Esophagus muscularis mucosa (tissue), 4 donors: ENCODE results near the gene BAG1. TPM values are rescaled to one million over a fixed set of nuclear protein-coding genes. Genes with fewer than 3 reads are reported as not detected.

Source experiments
- DNase-seq: peaks from one replicate; pipeline ENCODE4 v3.0.0-alpha.2; 2017; ENCODE audit errors: extremely low spot score
- H3K27ac ChIP-seq, 4 donors: fragments of 200-600 bp; sonication (generic); replicated peaks in 1 of 4; 1 replicate in 3 of 4; 2 replicates in 1 of 4; pipeline ENCODE4 v1.5.1; 2016 to 2019; ENCODE audit warnings: mild to moderate bottlenecking in 1 of 4
- H3K27me3 ChIP-seq, 4 donors: fragments of 200-600 bp; sonication (generic); one replicate each; pipeline versions ENCODE4 v1.5.1 to v1.6.0; 2016 to 2019
- H3K36me3 ChIP-seq, 4 donors: fragments of 200-600 bp; sonication (generic); one replicate each; pipeline ENCODE4 v1.5.1; 2016 to 2019
- H3K4me1 ChIP-seq, 4 donors: fragments of 200-600 bp; sonication (generic); one replicate each; pipeline ENCODE4 v1.5.1; 2016 to 2019
- H3K4me3 ChIP-seq, 4 donors: fragments of 200-600 bp; sonication (generic); 1 replicate in 2 of 4; 2 replicates in 2 of 4; pipeline ENCODE4 v1.5.1; 2016 to 2019; ENCODE audit warnings: mild to moderate bottlenecking in 4 of 4, moderate library complexity in 1 of 4
- H3K9me3 ChIP-seq, 4 donors: fragments of 200-600 bp; sonication (generic); 1 replicate in 3 of 4; 2 replicates in 1 of 4; pipeline ENCODE4 v1.5.1; 2016 to 2019
- CTCF ChIP-seq, 3 experiments: fragments of 200-600 bp in 2 of 3; fragments of 450-650 bp in 1 of 3; sonication (generic) in 2 of 3; IDR thresholded peaks; one replicate each; pipeline ENCODE4 v1.5.1; 2017 to 2019; ENCODE audit warnings: antibody characterized with exemption in 3 of 3, mild to moderate bottlenecking in 2 of 3, moderate library complexity in 1 of 3
- EP300 ChIP-seq: sonication (generic); formaldehyde crosslinking; IDR thresholded peaks from one replicate; pipeline ENCODE4 v1.6.1; 2017; ENCODE audit warnings: antibody characterized with exemption
- POLR2A ChIP-seq: fragments of 450-650 bp; IDR thresholded peaks from one replicate; pipeline ENCODE4 v1.6.1; 2017; ENCODE audit warnings: antibody characterized with exemption, moderate library complexity, mild to moderate bottlenecking, low read depth
- POLR2AphosphoS5 ChIP-seq, 2 donors: sonication (generic); formaldehyde crosslinking; IDR thresholded peaks; one replicate each; pipeline ENCODE4 v1.6.1; 2017; ENCODE audit warnings: antibody characterized with exemption in 2 of 2
- WGBS: methylation state at CpG from one replicate; pipeline ENCODE4 v1.1.5; 2018; 5-methylcytosine and 5-hydroxymethylcytosine counted together
- intact Hi-C: fragments of 100-400 bp; cut with DNase I; formaldehyde crosslinking; loops from one replicate; pipeline ENCODE4 v1.15.1; 2023
- total RNA-seq, 4 donors: library from RNA; depleted of rRNA; stranded (reverse); fragments of >200 nt; gene quantifications; one replicate each; pipeline versions ENCODE4 v1.1.0 to v1.2.1, GENCODE V29; 2016

The BAG1 gene
- total RNA-seq, 4 donors from 2014 or later: 108 to 154 (median 126) TPM

- no peaks in the 10 kb centered on the region for H3K27me3 ChIP-seq
- peak; percentile 81 for DNase-seq
- no peak overlapping the region for H3K4me3 ChIP-seq
- no peak overlapping the region for H3K27ac ChIP-seq
- WGBS: 82% methylated on average over 1 of the region's 1 CpG
- H3K36me3 ChIP-seq: peaks cover 27 to 73% (median 52%) of the 10 kb centered on the region in 4 donors
- no peaks in the 10 kb centered on the region for H3K9me3 ChIP-seq
- TF ChIP-seq EP300 (no peak), CTCF (IDR thresholded peaks at IDR 0.05) (no peak), POLR2A (no peak), POLR2AphosphoS5 (IDR thresholded peaks at IDR 0.05) (no peak)
- H3K4me1 ChIP-seq: no peaks in the 10 kb centered on the region
- intact Hi-C loops: no loop called here
Measured at GRCh38 chr9:33250458-33250995, 14.0 kb downstream of the BAG1 start.

- Histone ChIP-seq H3K27me3 (no peaks in the 10 kb centered on the region), H3K4me1 (no peaks in the 10 kb centered on the region), H3K4me3 (no peak overlapping the region), H3K9me3 (no peaks in the 10 kb centered on the region), H3K36me3 (peaks cover 21 to 67% (median 47%) of the 10 kb centered on the region in 4 donors), H3K27ac (no peak overlapping the region)
- TF ChIP-seq POLR2A: no peak
- TF ChIP-seq EP300: no peak
- TF ChIP-seq POLR2AphosphoS5 (IDR thresholded peaks at IDR 0.05): no peak
- TF ChIP-seq CTCF (IDR thresholded peaks at IDR 0.05): no peak
- intact Hi-C loops: no loop called here
- WGBS: 100% methylated on average over 2 of the region's 2 CpGs
- no peak for DNase-seq
Measured at GRCh38 chr9:33249983-33250382, 14.5 kb downstream of the BAG1 start.

DNA sequence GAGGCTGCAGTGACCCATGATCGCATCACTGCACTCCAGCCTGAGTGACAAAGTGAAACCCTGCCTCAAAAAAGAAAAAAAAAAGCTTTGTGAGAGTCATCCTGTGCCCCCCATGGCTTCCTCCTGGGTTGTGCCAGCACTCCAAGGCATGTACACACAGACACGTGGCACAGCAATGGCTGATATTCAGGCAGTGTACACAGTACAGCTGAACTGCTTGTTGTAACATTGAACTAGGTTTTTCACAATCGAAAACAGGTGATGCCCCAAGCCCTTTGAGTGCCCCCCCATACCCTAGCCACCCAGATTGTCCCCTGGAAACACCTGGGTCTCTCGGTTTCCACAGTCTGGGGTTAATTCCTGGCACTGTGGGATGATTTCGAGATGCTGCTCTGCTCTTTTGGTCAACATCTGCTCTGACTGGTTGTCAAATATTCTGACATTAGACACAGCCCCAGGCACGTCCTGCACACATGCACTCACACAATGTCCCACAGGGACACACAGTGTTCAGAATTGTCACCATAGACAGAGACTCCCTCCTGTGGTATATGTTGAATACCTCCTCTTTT lies 15.3 kb downstream of the BAG1 start:
- TF ChIP-seq EP300: no peak
- no peak for TF ChIP-seq POLR2A
- no peak for TF ChIP-seq CTCF (IDR thresholded peaks at IDR 0.05)
- TF ChIP-seq POLR2AphosphoS5 (IDR thresholded peaks at IDR 0.05): no peak
- Histone ChIP-seq H3K27me3 (no peaks in the 10 kb centered on the region), H3K4me3 (no peak overlapping the region), H3K9me3 (no peaks in the 10 kb centered on the region), H3K27ac (no peak overlapping the region), H3K4me1 (no peaks in the 10 kb centered on the region), H3K36me3 (peaks cover 13 to 59% (median 38%) of the 10 kb centered on the region in 4 donors)
- intact Hi-C loops: no loop called here
- WGBS: 90% methylated on average over 6 of the region's 6 CpGs
- peak; percentile 75 for DNase-seq

DNA sequence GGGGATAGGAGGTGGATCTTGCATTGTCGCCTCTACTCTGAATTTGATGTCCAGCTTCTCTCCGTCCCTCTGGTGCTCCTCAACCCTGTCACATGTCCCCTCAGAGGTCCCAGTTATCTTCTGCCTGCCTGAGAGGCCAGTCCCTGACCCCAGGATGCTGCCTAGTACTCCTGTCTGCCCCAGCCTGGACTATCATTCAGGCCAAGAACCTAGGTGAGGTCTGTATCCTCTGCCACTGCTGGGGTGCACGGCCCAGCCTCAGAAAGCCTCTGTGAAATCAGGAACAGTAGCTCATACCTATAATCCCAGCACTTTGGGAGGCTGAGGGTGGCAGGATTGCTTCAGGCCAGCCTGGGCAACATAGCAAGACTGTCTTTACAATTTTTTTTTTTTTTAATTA lies 15.9 kb downstream of the BAG1 start:
- H3K4me3 ChIP-seq: no peak overlapping the region
- H3K4me1 ChIP-seq: no peaks in the 10 kb centered on the region
- H3K27ac ChIP-seq: no peak overlapping the region
- H3K9me3 ChIP-seq: no peaks in the 10 kb centered on the region
- peaks cover 8 to 53% (median 33%) of the 10 kb centered on the region in 4 donors for H3K36me3 ChIP-seq
- no peaks in the 10 kb centered on the region for H3K27me3 ChIP-seq
- 92% methylated on average over 2 of the region's 3 CpGs for WGBS
- intact Hi-C loops: no loop called here
- no peak for TF ChIP-seq EP300
- TF ChIP-seq POLR2A: no peak
- TF ChIP-seq POLR2AphosphoS5 (IDR thresholded peaks at IDR 0.05): no peak
- TF ChIP-seq CTCF (IDR thresholded peaks at IDR 0.05): no peak
- DNase-seq: no peak
